ENCODE results near the gene SLIT1. TPM values are rescaled to one million over a fixed set of nuclear protein-coding genes. Genes with fewer than 3 reads are reported as not detected.
A peak's percentile ranks its signal among the peaks of the same experiment; 100 is the strongest.

The SLIT1 gene
- total RNA-seq, 1 donor from 2014 or later: 0.08 TPM

- DNase-seq (ENCODE audit: low spot score) (no peak), ATAC-seq (no peak)
Observed at GRCh38 chr10:97031459-97031858, 154.3 kb downstream of the SLIT1 start.

DNA sequence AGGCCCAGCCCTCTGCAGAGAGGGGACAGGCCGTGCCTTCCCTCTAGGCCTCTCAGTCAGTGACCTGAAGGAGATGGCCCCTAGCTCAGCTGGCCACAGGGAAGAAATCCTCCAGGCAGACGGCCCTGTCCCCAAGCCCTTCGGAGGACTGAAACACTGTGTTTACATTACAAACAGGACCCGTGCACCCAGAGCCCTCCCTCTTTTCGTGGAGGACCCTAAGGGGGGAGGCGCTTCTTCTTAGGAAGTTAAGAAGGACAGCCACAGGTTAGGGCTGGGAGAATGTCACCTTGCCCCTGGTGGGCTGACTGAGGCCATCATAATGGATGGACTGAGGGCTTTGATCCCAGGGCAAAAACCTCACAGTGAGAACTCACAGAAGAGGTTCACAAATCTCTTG lies 154.9 kb downstream of the SLIT1 start:
- DNase-seq (ENCODE audit: low spot score): no peak
- ATAC-seq: peak; percentile 39

DNA sequence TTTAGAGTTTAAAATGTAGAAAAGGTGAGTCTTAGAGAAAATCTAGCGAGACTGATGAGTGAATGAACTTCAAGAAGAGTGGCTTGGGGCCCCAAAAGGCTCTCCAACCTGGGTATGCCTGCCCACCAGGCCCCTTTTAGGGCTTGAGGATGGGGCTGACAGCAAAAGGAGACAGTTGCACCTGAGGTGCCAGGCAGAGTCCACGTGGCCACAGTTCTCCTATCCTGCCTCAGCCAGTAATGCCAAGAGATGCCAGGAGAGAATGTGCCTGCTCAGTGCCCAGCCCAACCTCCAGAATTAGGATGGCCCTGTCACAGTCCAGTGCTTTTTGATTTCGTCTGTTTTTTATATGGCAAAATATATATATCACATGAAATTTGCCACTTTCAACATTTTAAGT lies 156.5 kb downstream of the SLIT1 start:
- ATAC-seq (no peak), DNase-seq (ENCODE audit: low spot score) (no peak)

GRCh38 chr10:97028832-97029178 lies 157.0 kb downstream of the SLIT1 start:
- DNase-seq (ENCODE audit: low spot score) (no peak), ATAC-seq (no peak)

DNA sequence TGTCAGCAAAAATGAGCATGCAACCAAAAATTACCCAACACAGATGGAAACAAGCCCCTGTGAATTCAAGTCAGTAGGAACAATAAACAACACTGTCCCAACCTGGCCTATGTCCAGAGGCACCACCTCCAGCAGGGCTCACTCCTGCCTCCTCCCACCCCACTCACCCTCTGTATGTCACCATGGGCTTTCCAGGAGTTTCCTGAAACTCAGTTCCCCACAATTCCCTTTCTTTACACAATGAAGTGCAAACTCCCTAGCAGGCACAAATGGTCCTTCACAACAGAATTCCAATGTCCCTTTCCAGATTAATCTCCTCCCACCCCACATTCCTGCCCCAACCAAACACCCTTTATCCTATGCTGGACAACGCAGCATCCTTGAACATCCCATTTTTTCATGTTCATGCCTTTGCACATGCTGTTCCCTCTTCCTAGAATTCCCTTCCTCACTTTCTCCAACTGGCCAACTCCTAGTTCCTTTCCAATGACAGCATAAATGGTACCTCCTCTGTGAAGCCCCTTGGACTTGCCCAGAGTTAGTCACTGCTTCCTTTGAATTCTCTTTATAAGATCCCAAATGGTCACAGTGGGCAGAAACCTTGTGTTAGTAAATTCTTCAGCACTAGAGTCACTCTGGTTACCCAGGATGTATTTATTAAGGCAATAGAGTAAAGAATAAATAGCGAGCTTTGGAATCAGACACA lies 157.5 kb downstream of the SLIT1 start:
- no peak for ATAC-seq
- DNase-seq (ENCODE audit: low spot score): no peak

DNA sequence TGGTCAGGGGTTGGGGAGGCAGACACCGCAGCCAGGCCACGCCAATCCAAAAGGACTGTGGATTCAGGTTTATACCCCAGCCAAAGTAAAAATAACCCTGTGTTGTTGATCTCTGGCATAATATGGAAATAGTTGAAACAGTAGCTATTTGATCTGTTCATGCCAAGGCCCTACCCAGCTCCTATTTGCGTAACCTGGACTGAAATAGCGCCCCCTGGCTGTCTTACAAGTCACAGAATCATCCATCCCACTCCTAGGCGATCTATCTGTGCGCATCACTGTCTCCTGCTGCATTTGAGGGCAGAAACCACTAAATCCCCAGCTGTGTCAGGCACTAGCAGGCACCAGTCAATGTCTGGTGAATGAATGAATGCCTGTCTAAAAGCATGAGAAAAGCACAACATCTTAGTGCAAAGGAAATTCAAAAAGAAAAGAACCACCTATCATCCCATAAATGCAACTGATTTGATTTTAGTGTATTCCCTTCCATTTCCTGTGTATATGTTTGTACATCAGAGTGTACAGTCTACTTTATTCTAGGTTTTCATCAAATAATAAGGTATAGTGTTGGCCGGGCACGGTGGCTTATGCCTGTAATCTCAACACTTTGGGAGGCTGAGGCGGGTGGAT lies 160.0 kb downstream of the SLIT1 start:
- peak; percentile 98 for ATAC-seq
- DNase-seq (ENCODE audit: low spot score): peak; percentile 70

- DNase-seq (ENCODE audit: low spot score): no peak
- no peak for ATAC-seq
Observed at GRCh38 chr10:97024168-97025073, 161.3 kb downstream of the SLIT1 start.

DNA sequence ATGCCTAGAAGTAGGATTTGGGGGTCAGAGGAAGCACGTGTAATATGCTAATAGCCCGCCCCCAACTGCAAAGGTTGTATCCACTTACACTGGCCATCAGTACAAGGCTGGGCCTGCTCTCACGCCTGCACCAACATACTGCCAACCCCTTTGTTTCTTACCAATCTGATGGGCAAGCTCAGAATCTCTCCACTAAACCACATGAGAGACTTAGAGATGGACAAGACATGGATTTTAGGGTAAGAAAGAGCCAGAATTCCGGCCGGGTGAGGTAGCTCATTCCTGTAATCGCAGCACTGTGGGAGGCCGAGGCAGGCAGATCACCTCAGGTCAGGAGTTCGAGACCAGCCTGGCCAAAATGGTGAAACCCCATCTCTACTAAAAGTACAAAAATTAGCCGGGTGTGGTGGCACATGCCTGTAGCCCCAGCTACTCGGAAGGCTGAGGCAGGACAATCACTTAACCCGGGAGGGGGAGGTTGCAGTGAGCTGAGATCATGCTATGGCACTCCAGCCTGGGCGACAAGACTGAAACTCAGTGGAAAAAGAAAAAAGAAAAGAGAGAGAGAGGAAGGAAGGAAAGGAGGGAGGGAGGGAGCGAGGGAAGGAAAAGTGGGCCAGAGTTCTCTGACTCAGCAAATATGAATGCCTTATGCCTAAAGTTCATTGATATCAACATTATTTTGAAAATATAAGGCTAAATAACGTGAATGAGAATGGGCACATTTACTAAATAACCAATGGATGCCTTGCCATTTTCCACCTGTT lies 162.2 kb downstream of the SLIT1 start:
- DNase-seq (ENCODE audit: low spot score): no peak
- ATAC-seq: no peak

DNA sequence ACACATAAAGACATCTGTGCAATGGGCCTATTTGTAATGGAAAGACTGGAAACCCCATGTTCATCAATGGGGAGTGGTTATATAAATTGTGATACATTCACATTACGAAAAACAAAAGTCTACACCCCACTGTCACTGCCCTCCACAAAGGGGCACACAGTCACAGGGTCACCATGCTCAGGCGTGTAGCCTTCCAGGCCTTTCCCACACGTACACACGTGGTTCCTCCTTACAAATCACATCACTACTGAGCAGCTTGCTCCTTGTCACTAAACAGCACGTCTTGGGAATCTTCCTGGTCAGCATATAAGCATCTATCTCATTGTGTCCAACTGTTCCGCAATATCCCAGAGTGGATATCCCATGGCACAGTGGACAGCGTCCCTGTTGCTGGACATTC lies 163.1 kb downstream of the SLIT1 start:
- DNase-seq (ENCODE audit: low spot score) (no peak), ATAC-seq (no peak)

GRCh38 chr10:97020452-97021400 lies 165.0 kb downstream of the SLIT1 start:
- no peak for ATAC-seq

DNA sequence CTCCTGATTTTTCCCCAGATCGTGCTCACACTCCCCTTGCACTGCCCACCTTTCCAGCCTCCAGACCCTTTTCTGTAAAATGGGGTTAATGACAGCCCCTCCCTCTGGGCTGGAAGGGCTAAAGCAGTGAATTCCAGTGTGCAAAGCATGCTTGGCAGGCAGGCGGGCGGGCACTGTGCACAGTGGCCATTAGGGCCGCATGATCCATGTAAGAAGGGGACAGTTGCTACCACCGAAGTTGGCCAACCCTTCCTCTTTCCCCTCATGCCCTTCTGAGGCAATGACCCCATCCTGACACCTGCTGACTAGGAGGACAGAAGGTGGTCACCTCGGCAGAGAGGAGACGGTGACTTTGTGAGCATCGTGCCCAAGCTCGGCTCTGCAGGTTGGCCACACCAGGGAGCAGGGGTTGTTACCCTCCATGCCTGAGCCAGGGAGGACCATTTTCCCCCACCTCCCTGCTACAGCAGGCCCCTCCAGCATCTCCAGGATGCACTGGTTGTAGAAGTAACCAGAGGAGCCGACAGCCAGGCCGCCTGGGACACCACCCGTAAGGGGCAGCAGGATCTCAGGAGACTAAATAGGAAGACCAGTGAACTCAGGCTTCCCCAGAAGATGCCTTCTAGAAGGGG lies 166.4 kb downstream of the SLIT1 start:
- no peak for DNase-seq (ENCODE audit: low spot score)
- ATAC-seq: no peak

More at GRCh38 chr10:97020452-97021400, 165.0 kb downstream of the SLIT1 start:
- no peak for DNase-seq (ENCODE audit: low spot score)

GRCh38 chr10:97018251-97019212 lies 167.2 kb downstream of the SLIT1 start:
- DNase-seq (ENCODE audit: low spot score): no peak
- ATAC-seq: no peak

DNA sequence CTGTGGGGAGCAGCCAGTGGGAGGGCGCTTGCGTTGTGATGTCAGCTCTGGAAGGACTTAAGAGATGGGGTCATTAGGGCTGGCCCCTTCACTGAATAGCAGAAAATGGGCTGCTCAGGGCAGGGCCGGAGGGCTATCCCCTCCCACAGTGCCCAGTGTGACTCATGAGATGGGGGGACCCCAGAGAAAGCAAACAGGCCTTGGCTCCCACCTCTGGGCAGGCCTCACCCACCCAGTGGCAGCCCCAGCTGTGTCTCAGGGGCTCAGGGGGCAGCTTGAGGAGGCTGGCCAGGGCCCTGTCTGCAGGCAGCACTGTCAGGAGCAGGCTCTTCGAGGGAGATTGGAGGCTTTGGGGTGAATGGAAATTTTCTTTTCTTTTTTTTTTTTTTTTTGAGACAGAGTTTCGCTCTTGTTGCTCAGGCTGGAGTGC lies 168.3 kb downstream of the SLIT1 start:
- ATAC-seq: no peak
- DNase-seq (ENCODE audit: low spot score): no peak

- DNase-seq (ENCODE audit: low spot score) (no peak), ATAC-seq (no peak)
Observed at GRCh38 chr10:97016728-97017473, 168.9 kb downstream of the SLIT1 start.

GRCh38 chr10:97015240-97015639 lies 170.5 kb downstream of the SLIT1 start:
- ATAC-seq (no peak), DNase-seq (ENCODE audit: low spot score) (no peak)

- DNase-seq (ENCODE audit: low spot score): peak; percentile 23
- ATAC-seq: no peak
Observed at GRCh38 chr10:97013983-97014382, 171.8 kb downstream of the SLIT1 start.

DNA sequence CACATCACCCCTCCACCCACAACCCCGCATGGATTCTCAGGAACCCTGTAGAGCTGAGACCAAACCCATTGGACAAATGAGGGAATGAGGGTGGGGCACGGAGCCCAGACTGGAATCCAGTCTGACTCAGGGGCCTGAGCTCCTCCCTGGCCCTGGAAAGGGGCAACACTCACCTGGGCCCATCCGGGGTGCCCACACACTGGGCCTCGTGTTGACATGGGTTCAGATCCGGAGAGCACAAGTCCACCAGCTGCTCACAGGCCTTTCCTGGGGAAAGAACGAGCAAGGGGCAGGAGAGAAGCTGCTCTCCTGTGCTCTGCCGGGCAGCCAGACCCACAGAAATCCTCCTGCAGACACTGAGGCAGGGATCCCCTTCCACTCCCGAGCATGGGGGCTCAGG lies 172.2 kb downstream of the SLIT1 start:
- DNase-seq (ENCODE audit: low spot score): peak; percentile 31
- no peak for ATAC-seq
